Fibroblast of lung (primary cell): ENCODE measurements around the gene OGFOD3.
"Not testable (repeated sequence)": the region's sequence is repeated elsewhere in the genome, so short reads cannot be mapped to it uniquely, and the experiment has no call there.

Source experiments
- EZH2 ChIP-seq: IDR thresholded peaks from 2 replicates; pipeline ENCODE4 v1.5.1; 2012; ENCODE audit warnings: low read length, control low read depth, mild to moderate bottlenecking; ENCODE audit errors: missing control alignments
- TF ChIP-seq, protein P1 (sequence below), 2 donors: IDR thresholded peaks in 1 of 2; conservative IDR thresholded peaks in 1 of 2; 1 replicate in 1 of 2; 2 replicates in 1 of 2; pipeline ENCODE4 v1.5.1; 2011 to 2012; ENCODE audit warnings: low read length in 2 of 2, control low read depth in 1 of 2, inconsistent platforms in 1 of 2, low read depth in 1 of 2, mild to moderate bottlenecking in 1 of 2

GRCh38 chr17:82377294-82377693 lies 41.1 kb downstream of the OGFOD3 start:
- TF ChIP-seq EZH2: not testable (repeated sequence)
- TF ChIP-seq, protein P1, sequence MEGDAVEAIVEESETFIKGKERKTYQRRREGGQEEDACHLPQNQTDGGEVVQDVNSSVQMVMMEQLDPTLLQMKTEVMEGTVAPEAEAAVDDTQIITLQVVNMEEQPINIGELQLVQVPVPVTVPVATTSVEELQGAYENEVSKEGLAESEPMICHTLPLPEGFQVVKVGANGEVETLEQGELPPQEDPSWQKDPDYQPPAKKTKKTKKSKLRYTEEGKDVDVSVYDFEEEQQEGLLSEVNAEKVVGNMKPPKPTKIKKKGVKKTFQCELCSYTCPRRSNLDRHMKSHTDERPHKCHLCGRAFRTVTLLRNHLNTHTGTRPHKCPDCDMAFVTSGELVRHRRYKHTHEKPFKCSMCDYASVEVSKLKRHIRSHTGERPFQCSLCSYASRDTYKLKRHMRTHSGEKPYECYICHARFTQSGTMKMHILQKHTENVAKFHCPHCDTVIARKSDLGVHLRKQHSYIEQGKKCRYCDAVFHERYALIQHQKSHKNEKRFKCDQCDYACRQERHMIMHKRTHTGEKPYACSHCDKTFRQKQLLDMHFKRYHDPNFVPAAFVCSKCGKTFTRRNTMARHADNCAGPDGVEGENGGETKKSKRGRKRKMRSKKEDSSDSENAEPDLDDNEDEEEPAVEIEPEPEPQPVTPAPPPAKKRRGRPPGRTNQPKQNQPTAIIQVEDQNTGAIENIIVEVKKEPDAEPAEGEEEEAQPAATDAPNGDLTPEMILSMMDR (conservative IDR thresholded peaks at IDR 0.05 in 1 of 2, IDR thresholded peaks at IDR 0.05 in 1 of 2; ENCODE audit: low read depth in 1 of 2, low read length in 2 of 2): not testable (repeated sequence)
